ENCODE data around the gene CD52. TPM values are rescaled to one million over a fixed set of nuclear protein-coding genes. Genes with fewer than 3 reads are reported as not detected.

CD52 gene
- total and polyA plus RNA-seq, 2 of the 13 experiments (the other 11 are each of a cell fraction or from before 2014, with no cell fraction given): 0.32 TPM; not detected in 1

DNA sequence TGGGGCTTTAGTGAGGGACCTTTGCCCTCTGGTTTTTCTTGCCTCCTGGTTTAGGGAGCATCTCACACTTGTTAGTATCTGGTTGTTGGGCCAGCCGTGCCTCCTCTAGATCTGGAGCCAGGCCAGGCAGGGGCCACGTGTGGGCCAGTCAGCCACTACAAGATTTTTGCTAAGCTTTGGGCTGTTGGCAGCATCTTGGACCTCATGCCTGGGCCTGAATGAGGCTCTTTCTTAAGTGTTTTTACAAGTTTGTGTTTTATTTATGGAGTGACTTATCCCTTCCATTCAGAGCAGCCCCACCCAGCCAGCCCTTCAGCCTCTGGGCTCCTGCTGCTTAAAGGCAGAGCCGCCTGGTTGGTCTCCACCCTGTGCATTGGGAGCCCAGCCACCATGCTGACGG, 39.5 kb upstream of the CD52 start:
- no peak overlapping the region for H3K4me2 ChIP-seq (ENCODE audit: low read depth, low read length)
- no TSS peak for BruUV-seq (replicated peaks)
- in situ Hi-C loops (cut with HindIII; ENCODE audit: extremely low pct_ligation_motif_present, low pct_unique_long_range_greater_than_20kb): no loop called here
- WGBS (ENCODE audit: low lambda C conversion rate): 94% methylated on average over 4 of the region's 4 CpGs
- H4K20me1 ChIP-seq (ENCODE audit: insufficient read depth, low read length): no peaks in the 10 kb centered on the region
- no peak for DNase-seq (ENCODE audit: low spot score)
- no peak overlapping the region for H3K4me3 ChIP-seq (replicated peaks in 1 of 3; ENCODE audit: insufficient read depth in 1 of 3, low read depth in 2 of 3, low read length in 3 of 3)
- peaks cover 14 to 39% of the 10 kb centered on the region in 2 experiments for H3K36me3 ChIP-seq (replicated peaks in 1 of 2; ENCODE audit: control insufficient read depth in 1 of 2, insufficient read depth in 2 of 2, low read length in 2 of 2)
- CTCF ChIA-PET (ENCODE audit: low intra/inter-chr PET ratio, low total read pairs): no interaction called here
- no peak overlapping the region for H2AFZ ChIP-seq (ENCODE audit: low read length)
- no peak overlapping the region for H3K27ac ChIP-seq (ENCODE audit: extremely low read length, insufficient read depth, low read length)
- TF ChIP-seq, protein P1, sequence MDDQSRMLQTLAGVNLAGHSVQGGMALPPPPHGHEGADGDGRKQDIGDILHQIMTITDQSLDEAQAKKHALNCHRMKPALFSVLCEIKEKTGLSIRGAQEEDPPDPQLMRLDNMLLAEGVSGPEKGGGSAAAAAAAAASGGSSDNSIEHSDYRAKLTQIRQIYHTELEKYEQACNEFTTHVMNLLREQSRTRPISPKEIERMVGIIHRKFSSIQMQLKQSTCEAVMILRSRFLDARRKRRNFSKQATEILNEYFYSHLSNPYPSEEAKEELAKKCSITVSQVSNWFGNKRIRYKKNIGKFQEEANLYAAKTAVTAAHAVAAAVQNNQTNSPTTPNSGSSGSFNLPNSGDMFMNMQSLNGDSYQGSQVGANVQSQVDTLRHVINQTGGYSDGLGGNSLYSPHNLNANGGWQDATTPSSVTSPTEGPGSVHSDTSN (CRISPR knock-in tag; IDR thresholded peaks at IDR 0.05; ENCODE audit: borderline replicate concordance): no peak
- TF ChIP-seq RCOR2 (CRISPR knock-in tag; IDR thresholded peaks at IDR 0.05) (no peak), ZNF256 (CRISPR knock-in tag; conservative IDR thresholded peaks at IDR 0.05) (no peak), RFXANK (CRISPR knock-in tag; IDR thresholded peaks at IDR 0.05) (no peak)
- intact Hi-C loops (cut with micrococcal nuclease; ENCODE audit: unreplicated experiment): no loop called here
- no peak overlapping the region for H3K9ac ChIP-seq (ENCODE audit: insufficient read depth, low read depth, low read length)
- no peaks in the 10 kb centered on the region for H3K79me2 ChIP-seq (ENCODE audit: insufficient read depth, low read length)
- peaks cover 39% of the 10 kb centered on the region for H3K4me1 ChIP-seq (ENCODE audit: insufficient read depth, low read length)
- POLR2A ChIA-PET: no interaction called here
- no peak for ATAC-seq
- H3K9me3 ChIP-seq (ENCODE audit: low read length): no peaks in the 10 kb centered on the region
- no peak for FAIRE-seq
- H3K27me3 ChIP-seq (ENCODE audit: control insufficient read depth in 1 of 2, insufficient read depth in 2 of 2, low read length in 2 of 2): no peaks in the 10 kb centered on the region

DNA sequence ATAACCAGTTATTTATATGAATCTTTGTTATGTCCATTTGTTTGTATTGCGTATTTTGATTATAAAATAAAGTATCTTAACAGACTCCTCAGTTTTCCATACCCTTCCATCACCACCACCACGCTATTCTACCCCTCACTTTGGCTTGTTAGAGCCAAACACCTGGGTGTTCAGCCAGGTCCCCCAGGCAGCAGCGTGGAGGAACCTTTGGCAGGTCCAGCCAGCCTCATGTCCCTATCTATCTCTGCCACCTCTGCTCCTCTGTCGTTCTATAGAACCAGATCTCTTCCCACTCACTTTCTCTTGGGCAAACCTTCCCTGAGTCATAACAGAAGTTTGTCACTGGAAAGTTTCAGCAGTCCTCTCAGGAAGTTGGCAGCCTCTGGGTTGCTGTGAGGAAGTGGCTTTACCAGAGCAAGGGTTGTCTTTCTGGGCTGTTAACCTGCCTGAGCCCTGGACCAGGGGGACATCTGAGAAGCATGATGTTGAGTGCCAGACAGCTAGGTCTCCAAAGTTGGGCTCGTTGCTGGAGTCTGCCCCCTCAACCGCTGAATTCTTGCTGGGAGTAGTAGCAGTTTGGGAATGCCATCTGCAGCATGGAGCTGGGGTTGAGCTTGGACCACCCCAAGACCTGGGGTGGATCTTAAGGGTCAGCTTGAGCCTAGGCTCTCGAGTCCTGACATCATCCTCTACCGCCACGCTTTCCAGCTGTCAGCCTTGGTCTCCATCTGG, 38.9 kb upstream of the CD52 start:
- Histone ChIP-seq H3K27ac (ENCODE audit: extremely low read length, insufficient read depth, low read length) (peak overlapping the region; percentile 51), H3K27me3 (ENCODE audit: control insufficient read depth in 1 of 2, insufficient read depth in 2 of 2, low read length in 2 of 2) (no peaks in the 10 kb centered on the region), H3K79me2 (ENCODE audit: insufficient read depth, low read length) (no peaks in the 10 kb centered on the region), H3K4me2 (ENCODE audit: low read depth, low read length) (peak overlapping the region; percentile 85), H2AFZ (ENCODE audit: low read length) (no peak overlapping the region), H3K36me3 (replicated peaks in 1 of 2; ENCODE audit: control insufficient read depth in 1 of 2, insufficient read depth in 2 of 2, low read length in 2 of 2) (peaks cover 14 to 39% of the 10 kb centered on the region in 2 experiments), H3K9me3 (ENCODE audit: low read length) (no peaks in the 10 kb centered on the region), H3K4me1 (ENCODE audit: insufficient read depth, low read length) (peaks cover 39% of the 10 kb centered on the region), H3K9ac (ENCODE audit: insufficient read depth, low read depth, low read length) (peak overlapping the region; percentile 69), H4K20me1 (ENCODE audit: insufficient read depth, low read length) (no peaks in the 10 kb centered on the region), H3K4me3 (replicated peaks in 1 of 3; ENCODE audit: insufficient read depth in 1 of 3, low read depth in 2 of 3, low read length in 3 of 3) (peak overlapping the region; percentile 61 to 78 (median 68); a peak in 5 of 6 replicates)
- DNase-seq (ENCODE audit: low spot score) (no peak), ATAC-seq (no peak), FAIRE-seq (no peak)
- 89% methylated on average over 7 of the region's 9 CpGs for WGBS (ENCODE audit: low lambda C conversion rate)
- 0 out of 2 replicates have a peak, but pooled peaks have one; percentile 4 for TF ChIP-seq MED1 (CRISPR knock-in tag; IDR thresholded peaks at IDR 0.05)
- TF ChIP-seq PRPF4 (IDR thresholded peaks at IDR 0.05; ENCODE audit: low read depth, low read length, poor library complexity, severe bottlenecking): no peak
- in situ Hi-C loops (cut with HindIII; ENCODE audit: extremely low pct_ligation_motif_present, low pct_unique_long_range_greater_than_20kb) (no loop called here), intact Hi-C loops (cut with micrococcal nuclease; ENCODE audit: unreplicated experiment) (no loop called here)
- CTCF ChIA-PET (ENCODE audit: low intra/inter-chr PET ratio, low total read pairs): no interaction called here
- TSS peak; percentile 65 for BruUV-seq (replicated peaks)
- POLR2A ChIA-PET: interaction anchor here (0.7 to 2.9 kb wide), 7 partner anchors 44 to 153 kb away, joined by 3 to 13 read pairs (median 5); partner anchors contain the start of genes CEP85, CRYBG2 and DHDDS

All from HepG2 (cell line).